Sigmoid colon (tissue), 7 donors: ENCODE measurements around the gene ZNF664. TPM values are rescaled to one million over a fixed set of nuclear protein-coding genes. Genes with fewer than 3 reads are reported as not detected.

Experiments used
- DNase-seq: peaks from one replicate; pipeline ENCODE4 v3.0.0-alpha.2; 2019
- H3K27ac ChIP-seq, 4 donors: fragments of 200-600 bp; sonication (generic); one replicate each; pipeline ENCODE4 v1.5.1; 2016 to 2019; ENCODE audit warnings: mild to moderate bottlenecking in 1 of 4
- H3K27me3 ChIP-seq, 3 donors: fragments of 200-600 bp; sonication (generic); one replicate each; pipeline ENCODE4 v1.5.1; 2019; ENCODE audit warnings: mild to moderate bottlenecking in 1 of 3
- H3K36me3 ChIP-seq, 4 donors: fragments of 200-600 bp; sonication (generic); one replicate each; pipeline ENCODE4 v1.5.1; 2016 to 2019
- H3K4me1 ChIP-seq, 4 donors: fragments of 200-600 bp; sonication (generic); one replicate each; pipeline ENCODE4 v1.5.1; 2017 to 2019
- H3K4me3 ChIP-seq, 4 donors: fragments of 200-600 bp; sonication (generic); one replicate each; pipeline ENCODE4 v1.5.1; 2017 to 2019; ENCODE audit warnings: mild to moderate bottlenecking in 2 of 4, moderate library complexity in 1 of 4
- H3K9me3 ChIP-seq, 4 donors: fragments of 200-600 bp in 3 of 4; sonication (generic) in 3 of 4; one replicate each; pipeline versions ENCODE4 v1.5.1 to v1.6.1; 2013 to 2019
- CTCF ChIP-seq, 4 experiments: fragments of 450-650 bp in 3 of 4; fragments of 200-600 bp in 1 of 4; IDR thresholded peaks; one replicate each; pipeline ENCODE4 v1.5.1; 2016 to 2019; ENCODE audit warnings: antibody characterized with exemption in 4 of 4, mild to moderate bottlenecking in 3 of 4, moderate library complexity in 2 of 4
- EP300 ChIP-seq, 4 donors: sonication (generic); formaldehyde crosslinking; IDR thresholded peaks; one replicate each; pipeline ENCODE4 v1.6.1; 2017; ENCODE audit warnings: antibody characterized with exemption in 4 of 4
- POLR2A ChIP-seq, 2 donors: fragments of 450-650 bp; IDR thresholded peaks; one replicate each; pipeline ENCODE4 v1.6.1; 2016; ENCODE audit warnings: antibody characterized with exemption in 2 of 2, mild to moderate bottlenecking in 2 of 2, moderate library complexity in 2 of 2
- POLR2AphosphoS5 ChIP-seq, 4 donors: sonication (generic); formaldehyde crosslinking; IDR thresholded peaks; one replicate each; pipeline ENCODE4 v1.6.1; 2017; ENCODE audit warnings: antibody characterized with exemption in 4 of 4
- WGBS, 2 donors: extraction: QIAGEN DNeasy Blood & Tissue Kit; methylation state at CpG; one replicate each; pipeline ENCODE4 v1.1.7; 2013; 5-methylcytosine and 5-hydroxymethylcytosine counted together
- intact Hi-C: fragments of 100-400 bp; cut with DNase I; formaldehyde crosslinking; loops from one replicate; pipeline ENCODE4 v1.15.1; 2023
- polyA plus RNA-seq, 3 donors: library from polyadenylated mRNA; stranded (reverse); fragments of 200-250 nt; gene quantifications; one replicate each; pipeline ENCODE4 v1.2.3, GENCODE V29; 2013
- total RNA-seq, 4 donors: library from RNA; depleted of rRNA; stranded (reverse); fragments of >200 nt; gene quantifications; one replicate each; pipeline ENCODE4 v1.1.0, GENCODE V29; 2016
- donor health status: healthy with polysubstance abuse.
- donor health status: Bipolar disorder and iron deficiency.
- donor health status: healthy.

ZNF664 gene
- total and polyA plus RNA-seq, 7 donors: 43.4 to 74.0 (median 62.5) TPM

GRCh38 chr12:123940627-123940966 lies 32.4 kb upstream of the ZNF664 start:
- Histone ChIP-seq H3K4me1 (no peaks in the 10 kb centered on the region), H3K4me3 (no peak overlapping the region), H3K36me3 (peaks cover 17 to 86% (median 38%) of the 10 kb centered on the region in 4 donors), H3K27ac (no peak overlapping the region), H3K27me3 (no peaks in the 10 kb centered on the region), H3K9me3 (peaks cover 0 to 5% (median 2%) of the 10 kb centered on the region in 4 donors)
- 93 to 96% methylated on average over 9 of the region's 9 CpGs for WGBS, 2 donors
- intact Hi-C loops: no loop called here
- TF ChIP-seq POLR2A (IDR thresholded peaks at IDR 0.05): no peak
- TF ChIP-seq CTCF (IDR thresholded peaks at IDR 0.05): no peak
- TF ChIP-seq POLR2AphosphoS5 (IDR thresholded peaks at IDR 0.05): no peak
- no peak for TF ChIP-seq EP300 (IDR thresholded peaks at IDR 0.05)
- DNase-seq: no peak

- TF ChIP-seq CTCF (IDR thresholded peaks at IDR 0.05): no peak
- WGBS, 2 donors: 95 to 96% methylated on average over 9 of the region's 9 CpGs
- H3K4me3 ChIP-seq: no peak overlapping the region
- H3K9me3 ChIP-seq: peaks cover 0 to 5% (median 2%) of the 10 kb centered on the region in 4 donors
- peaks cover 17 to 82% (median 38%) of the 10 kb centered on the region in 4 donors for H3K36me3 ChIP-seq
- no peak for DNase-seq
- intact Hi-C loops: no loop called here
- no peak overlapping the region for H3K27ac ChIP-seq
- H3K27me3 ChIP-seq: no peaks in the 10 kb centered on the region
- H3K4me1 ChIP-seq: no peaks in the 10 kb centered on the region
Observed at GRCh38 chr12:123941000-123941399, 32.0 kb upstream of the ZNF664 start.

DNA sequence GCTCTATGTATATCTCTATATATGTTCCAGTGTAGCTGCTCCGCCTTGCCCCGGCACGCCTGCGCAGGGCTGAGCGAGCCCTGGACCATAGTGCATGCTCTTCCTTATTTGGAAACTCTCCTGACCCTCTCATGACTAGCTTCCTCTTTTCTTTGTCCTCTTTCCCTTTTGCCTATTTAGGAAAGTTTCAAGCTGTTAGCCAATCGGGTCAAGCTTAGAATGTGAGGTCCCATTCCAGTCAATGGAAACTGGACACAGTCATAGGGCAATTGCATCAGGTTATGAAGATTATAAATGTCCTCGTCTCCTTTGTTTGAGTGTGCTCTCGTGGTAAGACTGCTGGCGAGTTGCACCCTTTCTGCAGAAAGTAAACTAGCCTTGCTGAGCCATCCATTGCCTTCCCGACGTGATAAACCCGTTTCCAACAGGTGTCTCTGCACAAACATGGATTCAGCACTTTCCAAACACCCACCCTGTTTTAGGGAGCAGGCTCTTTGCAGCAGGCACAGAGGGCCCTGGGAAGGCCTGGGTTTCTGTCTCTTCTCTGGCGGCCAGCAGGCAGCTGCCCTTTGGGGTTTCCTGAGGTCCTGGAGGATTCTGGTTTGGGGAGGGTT lies 31.3 kb upstream of the ZNF664 start:
- WGBS, 2 donors: 89 to 96% methylated on average over 13 of the region's 13 CpGs
- H3K36me3 ChIP-seq: peaks cover 17 to 74% (median 35%) of the 10 kb centered on the region in 4 donors
- H3K27me3 ChIP-seq: no peaks in the 10 kb centered on the region
- intact Hi-C loops: no loop called here
- H3K4me3 ChIP-seq: no peak overlapping the region
- no peak overlapping the region for H3K27ac ChIP-seq
- no peak for DNase-seq
- H3K4me1 ChIP-seq: peaks cover 0 to 4% (median 2%) of the 10 kb centered on the region in 4 donors
- no peak for TF ChIP-seq POLR2A (IDR thresholded peaks at IDR 0.05)
- no peak for TF ChIP-seq POLR2AphosphoS5 (IDR thresholded peaks at IDR 0.05)
- TF ChIP-seq EP300 (IDR thresholded peaks at IDR 0.05): no peak
- TF ChIP-seq CTCF (IDR thresholded peaks at IDR 0.05): no peak
- H3K9me3 ChIP-seq: peaks cover 0 to 5% (median 2%) of the 10 kb centered on the region in 4 donors

GRCh38 chr12:123942238-123942653 lies 30.8 kb upstream of the ZNF664 start:
- H3K9me3 ChIP-seq: peaks cover 0 to 5% (median 2%) of the 10 kb centered on the region in 4 donors
- WGBS, 2 donors: 93 to 94% methylated on average over 10 of the region's 10 CpGs
- H3K4me1 ChIP-seq: peaks cover 0 to 9% (median 4%) of the 10 kb centered on the region in 4 donors
- TF ChIP-seq POLR2AphosphoS5 (IDR thresholded peaks at IDR 0.05): no peak
- TF ChIP-seq CTCF (IDR thresholded peaks at IDR 0.05): no peak
- TF ChIP-seq POLR2A (IDR thresholded peaks at IDR 0.05): no peak
- no peak overlapping the region for H3K27ac ChIP-seq
- no peak overlapping the region for H3K4me3 ChIP-seq
- no peak for DNase-seq
- H3K36me3 ChIP-seq: peaks cover 17 to 69% (median 30%) of the 10 kb centered on the region in 4 donors
- H3K27me3 ChIP-seq: no peaks in the 10 kb centered on the region
- intact Hi-C loops: no loop called here
